RWPE2 (cell line): ENCODE data around the gene STMN1.

Source experiments
- ATAC-seq: fragments of 200-7000 bp; cut with Tn5 transposase; 3 replicates; pipeline ENCODE4 v1.9.1; 2021; ENCODE audit warnings: low read depth
- DNase-seq: peaks from one replicate; pipeline ENCODE4 v3.0.0-alpha.2; 2020; ENCODE audit warnings: low spot score
- H3K27ac ChIP-seq: fragments of 450-650 bp; 2 replicates; pipeline ENCODE4 v1.5.1; 2017; ENCODE audit warnings: mild to moderate bottlenecking; ENCODE audit not compliant: poor library complexity, severe bottlenecking
- H3K27me3 ChIP-seq: fragments of 250-450 bp; sonication (Bioruptor Pico); 2 replicates; pipeline ENCODE4 v1.5.1; 2021; ENCODE audit warnings: mild to moderate bottlenecking, moderate library complexity; ENCODE audit not compliant: insufficient read depth, poor library complexity, severe bottlenecking
- H3K36me3 ChIP-seq: fragments of 250-450 bp; sonication (Bioruptor Pico); 2 replicates; pipeline ENCODE4 v1.5.1; 2020; ENCODE audit warnings: low read depth, mild to moderate bottlenecking, moderate library complexity
- H3K4me1 ChIP-seq: fragments of 250-450 bp; sonication (Bioruptor Pico); 2 replicates; pipeline ENCODE4 v1.5.1; 2021; ENCODE audit warnings: mild to moderate bottlenecking, moderate library complexity; ENCODE audit not compliant: insufficient read depth, poor library complexity, severe bottlenecking
- H3K4me3 ChIP-seq: fragments of 250-450 bp; sonication (Bioruptor Pico); 2 replicates; pipeline ENCODE4 v1.5.1; 2021; ENCODE audit warnings: mild to moderate bottlenecking, moderate library complexity; ENCODE audit not compliant: severe bottlenecking
- H3K9me3 ChIP-seq: fragments of 250-450 bp; sonication (Bioruptor Pico); 2 replicates; pipeline ENCODE4 v1.5.1; 2021; ENCODE audit warnings: mild to moderate bottlenecking, moderate library complexity; ENCODE audit not compliant: severe bottlenecking
- TF ChIP-seq, protein P1 (sequence below): fragments of 450-650 bp; IDR thresholded peaks from one replicate; pipeline ENCODE4 v1.5.1; 2017; ENCODE audit warnings: mild to moderate bottlenecking, moderate library complexity; ENCODE audit not compliant: poor library complexity, severe bottlenecking

The STMN1 gene

DNA sequence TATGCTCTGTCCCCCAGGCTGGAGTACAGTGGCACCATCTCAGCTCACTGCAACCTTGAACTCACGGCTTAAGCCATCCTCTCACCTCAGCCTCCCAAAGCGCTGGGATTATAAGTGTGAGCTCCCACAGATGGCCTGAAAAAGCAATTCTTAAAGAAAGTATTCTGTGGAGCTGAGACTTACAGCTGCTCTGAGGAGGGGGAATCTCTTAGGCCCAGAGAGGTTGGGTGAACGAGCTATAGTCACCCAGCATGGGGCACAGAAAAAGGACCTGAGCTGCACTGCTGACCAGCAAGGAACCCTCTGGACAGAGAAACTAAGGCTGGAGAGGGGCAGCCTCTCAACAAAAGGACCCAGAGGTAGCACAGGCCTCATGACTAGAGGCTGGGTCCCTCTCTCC is 32.0 kb downstream of the STMN1 start:
- no peaks in the 10 kb centered on the region for H3K27me3 ChIP-seq
- peaks cover 34% of the 10 kb centered on the region for H3K4me1 ChIP-seq
- no peaks in the 10 kb centered on the region for H3K9me3 ChIP-seq
- H3K4me3 ChIP-seq = peak overlapping the region; percentile 42
- ATAC-seq (no peak), DNase-seq (no peak)
- TF ChIP-seq, protein P1, sequence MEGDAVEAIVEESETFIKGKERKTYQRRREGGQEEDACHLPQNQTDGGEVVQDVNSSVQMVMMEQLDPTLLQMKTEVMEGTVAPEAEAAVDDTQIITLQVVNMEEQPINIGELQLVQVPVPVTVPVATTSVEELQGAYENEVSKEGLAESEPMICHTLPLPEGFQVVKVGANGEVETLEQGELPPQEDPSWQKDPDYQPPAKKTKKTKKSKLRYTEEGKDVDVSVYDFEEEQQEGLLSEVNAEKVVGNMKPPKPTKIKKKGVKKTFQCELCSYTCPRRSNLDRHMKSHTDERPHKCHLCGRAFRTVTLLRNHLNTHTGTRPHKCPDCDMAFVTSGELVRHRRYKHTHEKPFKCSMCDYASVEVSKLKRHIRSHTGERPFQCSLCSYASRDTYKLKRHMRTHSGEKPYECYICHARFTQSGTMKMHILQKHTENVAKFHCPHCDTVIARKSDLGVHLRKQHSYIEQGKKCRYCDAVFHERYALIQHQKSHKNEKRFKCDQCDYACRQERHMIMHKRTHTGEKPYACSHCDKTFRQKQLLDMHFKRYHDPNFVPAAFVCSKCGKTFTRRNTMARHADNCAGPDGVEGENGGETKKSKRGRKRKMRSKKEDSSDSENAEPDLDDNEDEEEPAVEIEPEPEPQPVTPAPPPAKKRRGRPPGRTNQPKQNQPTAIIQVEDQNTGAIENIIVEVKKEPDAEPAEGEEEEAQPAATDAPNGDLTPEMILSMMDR = no peak
- H3K27ac ChIP-seq = peak overlapping the region; percentile 71
- H3K36me3 ChIP-seq = peaks cover 17% of the 10 kb centered on the region

DNA sequence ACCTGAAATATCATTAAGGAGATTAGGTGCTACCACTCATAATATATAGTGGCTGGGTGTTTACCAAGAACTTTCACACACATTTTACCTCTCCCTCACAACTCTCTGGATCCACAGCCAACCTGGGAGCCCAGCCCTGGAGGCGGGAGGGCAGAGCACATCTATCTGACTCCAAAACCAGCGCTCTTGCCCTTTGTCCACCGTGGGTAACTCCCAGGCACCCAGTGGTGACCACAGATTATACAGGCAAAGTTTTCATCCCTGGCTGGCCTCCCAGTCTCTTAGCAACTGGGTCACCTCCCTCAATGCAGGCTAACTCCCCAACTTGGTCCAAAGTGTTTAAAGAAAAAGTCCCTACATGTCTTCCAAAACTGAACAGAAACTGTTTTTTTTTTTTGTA is 33.1 kb downstream of the STMN1 start:
- Histone ChIP-seq H3K4me1 (peaks cover 34% of the 10 kb centered on the region), H3K36me3 (peaks cover 25% of the 10 kb centered on the region), H3K27ac (peak overlapping the region; percentile 71), H3K27me3 (no peaks in the 10 kb centered on the region), H3K9me3 (no peaks in the 10 kb centered on the region), H3K4me3 (no peak overlapping the region)
- DNase-seq = no peak
- ATAC-seq = no peak
- TF ChIP-seq, protein P1 = no peak

DNA sequence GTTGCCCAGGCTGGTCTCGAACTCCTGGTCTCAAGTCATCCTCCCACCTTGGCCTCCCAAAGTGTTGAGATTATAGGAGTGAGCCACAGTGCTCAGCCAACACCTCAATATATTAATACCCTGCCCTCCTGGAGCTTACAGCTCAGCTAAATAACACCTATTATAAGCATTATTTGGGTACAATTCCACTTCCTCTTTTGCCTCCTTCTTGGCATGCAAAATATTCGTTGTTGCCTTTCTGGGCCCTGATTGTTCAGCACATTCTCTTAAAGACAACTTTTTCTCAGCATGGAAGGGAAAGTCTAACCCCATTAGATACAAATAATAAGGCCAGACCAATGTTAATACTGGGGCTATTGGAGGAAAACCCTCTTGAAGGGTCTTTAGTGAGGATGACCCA is 33.5 kb downstream of the STMN1 start:
- peaks cover 29% of the 10 kb centered on the region for H3K36me3 ChIP-seq
- peaks cover 34% of the 10 kb centered on the region for H3K4me1 ChIP-seq
- H3K27ac ChIP-seq = peak overlapping the region; percentile 71
- no peaks in the 10 kb centered on the region for H3K27me3 ChIP-seq
- no peaks in the 10 kb centered on the region for H3K9me3 ChIP-seq
- H3K4me3 ChIP-seq = no peak overlapping the region
- TF ChIP-seq, protein P1 = no peak
- ATAC-seq = no peak
- no peak for DNase-seq

DNA sequence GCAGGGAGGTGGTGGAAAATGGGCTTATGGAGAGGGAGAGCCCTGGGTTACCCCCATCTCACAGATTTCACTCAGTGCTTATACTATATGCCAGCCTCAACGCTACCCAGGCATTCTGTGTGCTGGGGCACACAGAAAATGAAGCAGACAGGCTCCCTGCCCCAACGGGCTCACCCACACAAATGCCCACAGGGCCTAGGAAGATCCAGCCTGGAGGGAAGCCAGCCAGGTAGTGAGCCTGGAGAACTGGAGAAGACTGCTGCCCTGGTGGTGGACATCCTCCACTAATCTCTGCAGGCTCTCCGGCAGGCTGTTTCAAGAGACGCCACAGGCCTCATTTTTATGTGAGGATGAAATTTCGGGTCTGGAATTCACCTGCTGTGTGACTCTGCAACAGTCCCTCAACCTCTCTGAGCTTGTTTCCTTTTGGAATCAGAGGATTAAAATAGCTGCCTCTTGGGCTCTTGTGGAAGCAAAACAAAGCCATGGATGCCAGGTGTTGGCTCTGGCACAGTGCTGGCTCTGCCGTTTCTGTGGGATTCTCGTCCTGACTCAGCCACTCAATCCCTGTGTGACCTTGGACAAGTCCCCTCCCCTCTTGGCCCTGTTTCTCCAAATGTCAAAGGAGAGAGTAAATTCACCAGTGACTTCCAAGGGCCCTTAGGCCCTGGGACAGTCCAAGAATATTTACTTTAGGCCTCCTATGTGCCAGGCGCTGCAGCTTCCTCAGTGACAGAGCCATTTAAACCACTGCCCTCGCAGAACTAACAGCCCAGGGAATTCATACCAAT is 34.3 kb downstream of the STMN1 start:
- DNase-seq (no peak), ATAC-seq (peak; percentile 4; the same call in 2 of the 3 replicates)
- Histone ChIP-seq H3K4me3 (no peak overlapping the region), H3K4me1 (peaks cover 34% of the 10 kb centered on the region), H3K27me3 (no peaks in the 10 kb centered on the region), H3K36me3 (peaks cover 32% of the 10 kb centered on the region), H3K27ac (peak overlapping the region; percentile 71), H3K9me3 (no peaks in the 10 kb centered on the region)
- TF ChIP-seq, protein P1 = peak; percentile 16

DNA sequence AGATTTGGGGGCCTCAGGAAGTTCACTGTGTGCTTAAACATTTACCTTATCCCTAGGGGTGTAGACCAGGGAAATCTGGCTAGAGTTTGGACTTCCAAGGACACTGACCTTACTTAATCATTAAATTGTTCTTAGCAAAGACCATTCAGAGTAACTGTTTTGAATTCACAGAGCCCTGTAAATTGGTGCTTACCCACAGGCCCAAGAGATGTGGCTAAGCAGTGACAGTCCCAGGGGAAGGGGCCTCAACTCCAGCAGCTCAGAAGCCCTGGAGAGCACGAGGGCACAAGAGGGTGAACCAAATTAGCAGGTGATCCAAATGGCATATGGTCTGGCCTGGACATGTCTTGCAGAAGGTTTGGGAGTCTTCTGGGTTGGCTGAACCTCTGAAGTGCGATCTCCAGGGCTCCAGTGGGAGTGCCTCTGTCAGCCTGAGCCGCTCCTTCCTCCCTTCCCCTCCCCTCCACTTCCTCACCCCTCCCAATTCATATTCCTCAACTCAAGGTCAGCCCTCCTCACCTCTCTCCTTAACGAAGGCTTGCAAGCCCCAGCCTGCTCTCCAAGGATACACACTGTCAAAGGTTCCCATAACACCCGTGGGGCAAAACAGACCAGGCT is 35.0 kb downstream of the STMN1 start:
- ATAC-seq (peak; percentile 68), DNase-seq (no peak)
- TF ChIP-seq, protein P1 = no peak
- H3K4me3 ChIP-seq = no peak overlapping the region
- peaks cover 37% of the 10 kb centered on the region for H3K36me3 ChIP-seq
- peak overlapping the region; percentile 71 for H3K27ac ChIP-seq
- H3K4me1 ChIP-seq = peaks cover 33% of the 10 kb centered on the region
- H3K9me3 ChIP-seq = no peaks in the 10 kb centered on the region
- no peaks in the 10 kb centered on the region for H3K27me3 ChIP-seq
